Anterior cingulate cortex (tissue), 58 donors: ENCODE measurements around the gene SCGN.

Experiments used
- DNase-seq, 58 donors: peaks; one replicate each; lab custom pipeline; 2025; lab: John Stamatoyannopoulos, UW

Gene SCGN

DNA sequence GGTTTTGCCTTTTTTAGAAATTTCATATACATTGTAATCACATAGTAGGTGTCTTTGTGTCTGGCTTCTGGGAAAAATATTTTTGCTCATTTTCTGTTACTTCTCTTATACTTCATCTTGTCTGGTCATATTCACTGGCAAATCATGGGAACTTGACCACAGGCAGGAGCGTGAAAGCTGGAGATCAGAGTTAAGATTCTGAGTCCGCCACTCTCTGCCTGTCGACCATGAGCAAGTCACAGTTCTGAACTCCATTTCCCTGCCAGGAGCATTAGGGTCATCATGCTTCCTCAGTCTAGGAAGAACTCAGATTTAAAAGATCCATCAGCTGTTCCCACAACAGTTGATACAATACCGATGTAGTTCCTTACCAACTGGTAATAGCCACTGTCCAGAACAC, 12.4 kb upstream of the SCGN start:
- DNase-seq = no peak

DNA sequence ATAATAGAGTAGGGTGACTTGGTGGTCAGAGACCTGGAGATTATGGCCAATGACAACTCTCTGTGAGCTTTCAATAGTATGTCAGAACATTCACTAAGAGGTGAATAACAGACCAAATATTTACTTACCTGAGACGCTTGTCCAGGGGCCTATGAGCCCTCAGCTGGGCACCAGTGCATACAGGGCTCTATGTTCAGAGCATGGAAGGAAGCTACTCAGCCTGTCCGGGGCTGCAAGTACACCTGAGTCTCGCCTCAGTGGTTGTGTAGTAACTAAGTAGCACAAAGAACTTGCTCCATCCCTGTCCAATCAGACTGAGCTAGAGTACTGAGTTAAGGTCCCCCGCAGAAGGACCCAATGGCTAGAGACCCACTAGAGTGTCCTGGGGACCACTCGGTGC, 11.6 kb upstream of the SCGN start:
- DNase-seq = no peak

DNA sequence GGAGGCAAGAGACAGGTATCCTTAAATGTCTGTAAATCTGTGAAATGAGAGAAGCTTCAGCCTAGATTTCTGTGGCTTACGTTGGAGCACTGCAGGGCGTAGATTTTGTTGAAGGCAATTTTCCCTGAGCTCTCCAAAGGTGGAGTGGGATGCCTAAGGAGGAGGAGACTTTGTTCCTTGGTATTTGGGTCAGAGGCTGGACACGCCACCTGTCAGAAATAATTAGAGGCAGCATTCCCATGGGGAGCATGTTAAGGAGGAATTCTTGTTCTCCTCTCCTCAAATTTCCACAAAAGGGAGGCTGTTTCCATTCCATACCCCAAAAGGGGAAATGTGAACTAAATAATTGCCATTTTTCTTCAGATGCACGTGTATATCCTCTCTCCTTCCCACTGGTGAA, 11.1 kb upstream of the SCGN start:
- no peak for DNase-seq

DNA sequence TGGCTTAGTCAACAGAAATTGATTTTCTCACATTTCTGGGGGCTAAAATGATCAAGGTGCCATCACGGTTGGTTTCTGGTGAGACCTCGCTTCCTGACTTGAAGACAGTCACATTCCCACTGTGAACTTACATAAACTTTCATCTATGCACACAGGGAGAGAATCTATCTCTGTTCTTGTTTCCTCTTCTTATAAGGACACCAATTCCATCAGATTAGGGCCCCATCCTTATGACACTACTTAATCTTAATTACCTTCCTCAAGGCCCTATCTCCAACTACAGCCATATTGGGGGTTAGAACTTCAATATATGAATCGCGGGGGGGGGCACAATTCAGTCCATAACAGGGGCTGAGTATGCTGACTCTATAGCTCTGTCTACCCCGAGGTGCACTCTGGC, 10.6 kb upstream of the SCGN start:
- no peak for DNase-seq

DNA sequence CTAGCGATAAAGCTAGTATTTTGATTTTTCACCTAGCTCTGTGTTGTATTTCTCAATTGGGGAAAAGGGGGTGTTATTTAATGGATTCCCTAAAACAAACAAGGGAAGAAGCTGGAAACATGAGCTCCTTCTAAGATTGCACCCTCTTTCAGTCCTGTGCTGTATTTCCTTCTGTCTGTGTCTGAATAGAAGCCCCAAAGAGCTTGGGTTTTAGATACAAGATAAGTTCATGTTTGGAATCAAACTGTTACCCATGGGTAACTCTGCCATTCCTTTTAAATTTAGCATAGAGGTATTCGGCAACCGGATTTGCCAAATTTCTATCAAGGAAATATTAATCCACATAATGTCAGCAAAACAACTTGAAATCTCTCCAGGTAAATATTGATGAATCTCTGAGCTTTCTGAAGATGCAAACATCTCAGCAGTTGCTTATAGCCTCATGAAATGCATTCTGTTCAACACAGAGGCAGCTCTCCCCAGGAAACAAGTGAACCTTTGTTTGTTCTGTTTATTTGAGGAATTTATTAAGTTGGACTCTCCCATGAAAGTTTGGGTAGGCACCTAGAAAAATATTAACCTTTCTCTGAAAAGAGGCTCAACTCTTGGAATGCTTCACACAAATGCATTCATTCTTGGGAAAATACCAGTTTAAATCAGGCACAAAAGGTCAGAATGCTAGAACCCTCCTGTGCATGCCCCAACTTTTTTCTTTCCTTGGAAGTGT, 9.9 kb upstream of the SCGN start:
- no peak for DNase-seq

DNA sequence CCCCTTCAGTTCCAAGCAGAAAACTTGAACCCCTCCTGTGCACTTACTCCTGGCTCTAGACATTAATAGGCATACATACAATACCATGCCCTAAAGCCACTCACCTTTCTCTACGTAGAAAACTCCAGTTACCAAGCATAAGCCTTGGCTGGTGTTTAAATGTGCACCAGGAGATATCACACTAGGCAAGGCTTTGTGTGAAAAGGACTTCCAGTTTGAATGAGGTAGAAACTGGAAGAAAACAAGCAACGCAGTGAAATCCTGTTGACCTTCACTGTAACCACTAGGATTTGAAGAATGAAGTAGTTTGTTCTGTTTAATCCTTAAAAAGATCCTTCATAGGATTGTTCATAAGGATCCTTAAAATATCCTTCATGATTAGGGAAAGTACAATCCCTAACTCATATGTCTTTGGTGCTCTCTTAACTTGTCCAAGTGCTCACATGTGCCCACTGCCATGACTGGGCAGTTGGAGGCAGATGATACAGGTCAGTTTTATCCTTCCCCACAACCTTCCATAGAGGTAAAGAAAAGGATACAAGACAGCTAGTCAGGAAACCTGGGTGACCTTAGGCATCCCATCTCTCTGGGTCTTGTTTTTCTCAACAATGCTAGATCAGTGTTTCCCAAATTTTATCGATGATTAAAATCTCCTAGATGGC, 9.2 kb upstream of the SCGN start:
- no peak for DNase-seq

DNA sequence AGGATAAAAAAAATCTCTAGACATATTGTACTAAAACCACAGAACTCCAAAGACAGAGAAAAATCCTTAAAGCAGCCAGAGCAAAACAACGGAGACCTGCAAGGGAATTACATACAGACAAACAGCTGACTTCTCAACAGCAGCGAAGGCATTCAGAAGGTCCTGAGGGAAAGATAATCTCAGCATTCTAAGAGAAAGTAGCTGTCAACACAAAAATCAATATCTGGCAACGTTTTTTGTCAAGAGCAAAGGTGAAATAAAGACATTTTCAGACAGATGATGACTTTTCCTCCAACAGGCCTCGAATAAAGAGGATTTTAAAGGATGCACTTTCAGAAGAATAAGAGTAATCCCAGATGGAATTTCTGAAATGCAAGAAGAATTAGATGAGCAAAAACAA, 6.1 kb upstream of the SCGN start:
- DNase-seq = no peak

DNA sequence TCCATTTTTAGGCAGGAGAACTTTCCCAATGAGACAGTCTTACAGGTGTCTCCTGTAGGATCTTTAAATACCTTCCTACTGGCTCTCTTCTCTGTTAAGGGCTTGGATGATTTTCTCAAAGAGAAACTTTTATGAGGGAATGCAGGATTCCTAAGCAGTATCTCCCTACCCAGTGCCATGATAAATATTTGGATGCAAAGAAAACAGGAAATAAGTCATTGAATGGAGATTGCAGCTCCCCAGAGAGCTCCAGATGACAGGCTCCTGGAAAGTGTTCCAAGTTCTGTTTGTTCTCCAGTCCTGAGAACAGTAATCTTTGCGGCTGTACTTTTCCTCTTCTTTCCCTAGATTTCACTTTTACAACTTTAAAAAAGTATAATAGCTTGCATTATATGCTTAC, 2.4 kb upstream of the SCGN start:
- DNase-seq = no peak

DNA sequence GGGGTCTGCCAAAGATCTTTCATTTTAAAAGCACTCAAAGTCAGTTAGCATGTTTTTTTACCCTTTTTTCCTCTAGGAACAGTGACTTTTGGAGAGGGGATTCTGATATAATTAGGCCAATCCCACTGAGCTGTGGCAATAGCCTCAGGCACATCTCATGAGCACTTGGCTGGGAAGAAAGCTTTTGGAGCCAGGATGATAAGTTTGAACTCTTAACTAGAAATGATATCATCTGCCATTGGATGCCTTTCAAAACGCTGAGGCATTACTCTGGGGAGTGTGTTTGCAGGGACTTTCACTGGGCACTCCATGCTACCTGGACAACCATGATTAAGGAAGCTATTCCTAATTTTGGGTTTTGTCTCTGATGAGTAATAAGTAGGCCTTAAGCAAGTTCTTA, 3.7 kb downstream of the SCGN start:
- no peak for DNase-seq

DNA sequence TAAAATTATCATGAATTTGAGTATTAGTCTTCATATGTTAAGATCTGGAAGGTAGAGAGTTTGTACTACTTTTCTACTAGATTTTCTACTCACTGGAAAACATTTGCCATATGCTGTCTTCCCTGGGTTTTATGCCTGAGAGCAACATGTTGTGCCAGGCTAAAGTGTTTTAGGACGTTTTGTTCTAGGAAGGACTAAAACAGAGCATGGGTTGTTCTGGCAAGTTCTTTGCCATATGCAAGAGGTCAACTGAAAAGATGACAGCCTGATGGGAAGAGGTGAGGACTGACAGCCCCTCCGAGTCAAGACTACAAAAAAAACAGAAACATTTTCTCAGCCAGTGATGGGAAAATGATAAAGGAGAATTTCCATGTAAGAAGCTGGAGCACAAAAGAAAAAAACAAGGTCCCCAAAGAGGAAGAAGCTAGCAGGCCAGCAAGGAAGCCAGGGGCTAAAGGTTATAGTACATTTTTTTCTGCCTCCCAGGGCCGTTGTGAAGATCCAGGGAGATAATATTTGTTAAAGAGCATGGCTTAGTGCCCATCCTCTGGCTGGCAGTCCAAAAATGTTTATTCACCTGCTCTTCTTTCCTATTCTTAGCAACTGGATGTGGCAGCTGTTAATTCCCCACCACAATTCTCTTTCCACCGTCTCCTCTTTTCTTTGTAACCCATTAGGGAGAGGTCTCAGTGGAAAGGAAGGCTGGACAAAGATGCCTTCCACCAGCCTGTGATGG, 7.8 kb downstream of the SCGN start:
- no peak for DNase-seq

DNA sequence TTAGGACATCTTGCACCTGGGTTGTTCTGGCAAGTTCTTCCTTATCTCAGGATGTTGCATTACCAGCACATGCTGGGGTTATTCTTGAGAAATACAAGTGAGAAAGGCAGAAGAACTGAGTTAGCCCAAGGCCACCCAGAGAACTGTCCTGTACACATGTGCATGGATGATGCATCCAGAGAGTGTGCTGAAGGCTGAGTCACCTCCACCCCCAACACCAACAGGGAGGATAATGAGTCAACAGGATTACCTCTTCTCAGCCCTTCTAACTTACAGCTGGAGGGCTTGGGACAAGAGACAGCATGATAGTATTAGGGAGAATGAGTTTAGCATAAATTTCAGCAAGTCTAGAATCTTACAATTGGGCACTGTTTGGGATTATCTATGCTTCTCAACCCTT, 8.5 kb downstream of the SCGN start:
- no peak for DNase-seq

DNA sequence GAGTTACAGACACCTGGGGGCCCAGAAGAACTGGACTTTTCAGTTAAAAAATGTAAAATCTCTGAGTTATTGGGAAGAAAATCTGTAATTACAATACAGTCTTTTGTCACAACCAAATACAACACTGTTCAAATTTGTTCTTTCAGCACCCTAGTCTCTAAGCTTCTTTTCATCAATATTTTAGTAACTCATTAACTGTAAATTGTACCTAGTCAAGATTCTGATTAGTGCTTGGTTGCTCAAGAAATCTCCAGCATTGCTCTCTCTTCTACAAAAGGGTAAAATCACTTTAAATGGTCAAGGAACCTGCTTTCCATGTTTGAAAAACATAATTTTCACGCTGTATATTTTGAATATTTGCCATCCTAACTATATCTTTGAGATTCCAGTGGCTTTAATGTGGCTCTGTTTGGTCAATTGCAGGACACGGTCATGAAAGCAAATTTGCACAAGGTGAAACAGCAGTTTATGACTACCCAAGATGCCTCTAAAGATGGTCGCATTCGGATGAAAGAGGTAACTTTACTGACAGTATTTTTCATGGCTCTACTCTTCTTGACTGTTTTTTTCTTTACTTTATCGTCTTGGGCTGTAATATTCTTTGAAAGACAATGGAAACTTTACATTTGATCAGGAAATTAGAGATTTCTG, 9.2 kb downstream of the SCGN start:
- no peak for DNase-seq

DNA sequence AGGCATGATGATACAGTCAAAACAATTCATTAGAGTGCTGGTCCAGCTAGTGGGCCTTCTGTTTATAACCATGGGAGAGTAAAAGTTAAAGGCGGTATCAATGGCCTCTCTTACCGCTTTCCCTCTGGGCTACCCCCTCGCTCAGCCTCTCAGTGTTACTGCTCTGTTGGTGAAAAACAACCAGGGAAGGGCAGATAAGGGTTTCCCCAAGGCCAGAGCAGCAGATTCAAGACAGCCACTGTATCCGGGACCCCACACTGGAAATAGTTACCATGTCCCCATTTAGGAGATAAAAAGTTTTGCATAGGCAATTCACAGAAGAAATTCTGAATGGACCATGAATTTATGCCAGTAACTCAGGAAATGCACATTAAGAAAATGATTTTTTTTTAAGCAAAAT, 13.4 kb downstream of the SCGN start:
- no peak for DNase-seq

DNA sequence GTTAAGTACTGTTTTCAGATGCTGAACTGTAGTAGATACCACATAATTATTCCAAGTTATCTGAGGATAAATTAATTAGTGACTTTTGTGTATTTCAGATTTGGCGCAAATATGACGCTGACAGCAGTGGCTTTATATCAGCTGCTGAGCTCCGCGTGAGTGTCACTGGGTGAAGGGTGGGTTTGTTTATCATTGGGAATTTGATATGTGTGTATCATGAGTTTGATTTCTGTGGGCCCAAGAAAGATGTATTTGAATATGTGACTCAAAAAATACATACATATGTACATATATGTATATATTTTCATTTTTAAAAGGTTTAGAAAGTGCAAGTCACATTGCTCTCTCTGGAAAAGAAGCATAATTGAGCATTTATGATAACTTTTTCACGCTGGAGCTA, 17.4 kb downstream of the SCGN start:
- DNase-seq = no peak

DNA sequence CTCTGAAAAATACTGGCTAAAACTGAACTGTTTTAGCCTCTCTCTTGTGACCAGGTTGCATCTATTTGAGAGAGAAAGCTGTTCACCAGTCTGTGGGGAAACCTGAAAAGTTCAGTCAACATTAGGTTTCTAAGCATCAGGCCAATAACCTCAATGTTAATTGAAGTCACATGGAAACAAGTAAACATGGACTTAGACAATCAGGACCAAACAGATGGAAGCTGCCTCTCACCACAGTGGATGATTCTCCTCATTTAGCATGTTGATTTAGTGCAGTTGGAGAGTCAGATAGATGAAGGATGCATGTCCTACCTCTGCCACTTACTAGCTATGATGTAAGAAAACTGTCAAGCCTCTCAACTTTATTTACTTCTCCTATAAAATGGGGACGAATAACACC, 18.2 kb downstream of the SCGN start:
- no peak for DNase-seq

DNA sequence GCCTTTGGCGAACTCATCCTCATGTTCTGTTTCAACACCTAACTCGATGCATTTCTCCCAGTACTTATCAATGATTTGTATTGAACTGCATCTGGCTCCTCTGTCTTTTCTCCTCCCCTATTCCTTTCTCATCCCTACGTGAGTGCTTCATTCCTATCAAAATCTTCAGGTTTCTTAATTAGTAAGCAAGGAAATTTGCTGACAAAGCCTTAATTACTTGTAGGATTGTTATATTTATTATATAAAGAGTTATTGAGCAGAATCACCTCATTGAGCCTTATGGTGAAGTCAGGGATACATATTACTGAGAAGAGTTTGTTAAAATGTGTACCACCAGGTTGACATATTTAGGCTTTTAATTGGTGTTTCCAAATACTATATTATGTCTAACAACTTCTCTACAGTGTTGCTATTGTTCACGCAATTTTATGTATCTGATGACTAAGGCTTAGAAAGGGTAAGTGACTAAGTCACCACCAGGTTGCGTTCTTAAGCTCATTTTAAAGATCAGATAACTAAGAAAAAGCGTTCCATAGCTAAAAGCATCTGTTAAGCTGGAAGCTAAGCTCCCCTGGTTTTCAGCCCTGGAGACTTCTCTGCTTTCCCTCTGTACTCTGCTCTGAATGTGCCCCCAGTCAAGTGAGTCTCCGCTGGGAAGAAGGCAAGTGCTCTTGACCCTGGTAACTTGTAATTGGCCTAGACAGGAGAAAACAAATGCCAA, 18.9 kb downstream of the SCGN start:
- no peak for DNase-seq

DNA sequence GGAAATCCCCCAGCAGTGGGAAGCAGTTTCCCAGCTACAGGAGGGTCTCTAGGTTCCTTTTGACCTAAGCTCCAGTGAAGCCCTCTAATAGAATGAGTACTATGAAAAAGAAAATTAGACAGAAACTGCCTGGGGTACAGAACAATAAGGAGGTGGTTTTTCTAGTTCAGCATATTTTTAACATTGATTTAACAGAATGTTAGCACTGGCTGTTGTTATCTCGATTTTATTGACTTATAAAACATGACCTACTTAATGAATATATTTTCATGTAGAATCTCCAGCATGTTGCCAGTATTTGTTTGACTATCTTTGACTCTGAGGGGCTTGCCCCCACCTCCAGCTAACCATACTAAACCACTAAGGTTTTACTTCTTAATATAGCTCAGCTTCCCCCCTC, 19.6 kb downstream of the SCGN start:
- no peak for DNase-seq

DNA sequence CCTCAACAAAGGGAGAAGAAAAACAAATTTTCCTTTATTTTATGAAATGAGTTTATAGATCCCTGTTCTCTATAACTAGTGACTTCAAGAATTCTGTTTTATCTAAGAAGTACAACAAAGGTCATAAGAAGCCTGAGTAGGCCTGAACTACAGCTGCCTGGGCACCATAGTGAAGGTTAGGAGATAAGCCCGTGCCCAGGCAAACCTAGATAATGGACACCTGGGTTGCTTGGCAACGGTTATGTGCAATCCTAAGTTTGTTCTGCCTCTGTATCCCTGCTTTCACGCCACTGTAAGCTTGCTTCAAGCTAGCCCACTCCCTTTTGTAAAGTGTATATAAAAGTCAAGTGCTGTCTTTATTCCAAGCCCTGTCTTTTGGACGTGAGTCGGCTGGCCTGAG, 23.2 kb downstream of the SCGN start:
- no peak for DNase-seq

DNA sequence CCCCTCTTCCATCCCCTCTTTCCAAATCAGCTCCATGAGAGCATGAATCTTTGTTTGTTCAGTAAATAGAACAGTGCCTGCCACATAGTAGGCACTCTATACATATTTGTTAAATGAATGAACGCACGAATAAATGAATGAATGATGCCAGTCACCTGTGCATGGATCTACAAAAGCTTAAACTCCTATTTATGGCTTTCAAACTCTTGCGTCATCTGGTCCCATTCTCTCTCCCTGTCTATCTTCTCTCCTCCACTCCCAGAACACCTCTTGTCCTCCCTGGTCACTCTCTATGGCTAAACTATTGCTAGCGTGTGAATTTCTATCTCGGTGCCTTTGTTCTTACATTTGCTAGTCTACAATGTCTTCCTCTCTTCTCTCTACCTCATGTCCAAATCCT, 24.8 kb downstream of the SCGN start:
- DNase-seq = no peak

DNA sequence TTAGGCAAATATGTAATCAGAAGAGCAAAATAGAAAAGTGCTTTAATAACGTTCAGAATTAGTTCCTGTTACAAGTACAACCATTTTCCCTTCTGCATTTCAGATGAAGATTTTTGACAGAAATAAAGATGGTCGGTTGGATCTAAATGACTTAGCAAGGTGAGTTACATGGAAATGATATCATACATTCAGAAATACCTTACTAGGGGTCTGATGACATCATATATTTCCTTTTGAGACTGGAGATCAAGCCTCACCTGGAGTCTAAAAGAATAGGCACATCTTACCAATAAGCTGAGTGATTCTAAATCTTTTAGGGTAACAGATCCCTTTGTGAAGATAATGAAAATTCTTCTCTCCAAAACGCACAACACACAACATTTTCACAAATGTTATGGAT, 29.8 kb downstream of the SCGN start:
- DNase-seq = no peak

DNA sequence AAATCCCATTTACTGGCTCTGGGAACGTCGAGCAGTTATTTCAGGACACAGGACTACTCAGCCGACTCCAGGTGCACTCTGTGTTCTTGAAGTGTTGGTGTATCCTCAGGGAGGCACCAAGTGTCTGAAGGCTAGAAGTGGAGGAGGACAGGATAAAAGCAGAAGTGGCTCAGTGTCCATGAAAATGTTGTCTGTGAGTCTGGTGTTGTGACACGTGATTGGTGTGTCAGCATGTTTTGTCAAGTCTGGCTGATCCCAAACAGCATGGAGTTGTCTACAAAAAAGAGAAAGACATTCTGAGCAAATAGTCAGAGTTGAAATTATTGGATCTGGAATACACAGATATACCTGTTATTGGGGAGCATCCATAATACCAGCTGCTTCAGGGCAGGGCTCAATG, 30.3 kb downstream of the SCGN start:
- no peak for DNase-seq
